GM12878 (cell line): ENCODE data around the gene WDR75. TPM values are rescaled to one million over a fixed set of nuclear protein-coding genes. Genes with fewer than 3 reads are reported as not detected.

Source experiments
- CEBPB ChIP-seq, 2 experiments: fragments of 150-350 bp in 1 of 2; IDR thresholded peaks; 2 replicates each; pipeline ENCODE4 v1.6.1; 2012 to 2014; ENCODE audit warnings: low read depth in 2 of 2, low read length in 2 of 2, borderline replicate concordance in 1 of 2, inconsistent platforms in 1 of 2
- FOXK2 ChIP-seq: fragments of 450-650 bp; IDR thresholded peaks from 2 replicates; pipeline ENCODE4 v1.6.1; 2017; ENCODE audit warnings: mild to moderate bottlenecking, moderate library complexity
- IRF4 ChIP-seq: IDR thresholded peaks from 2 replicates; pipeline ENCODE4 v1.6.1; 2011; ENCODE audit warnings: low read depth, low read length
- KAT2A ChIP-seq: conservative IDR thresholded peaks from 2 replicates; pipeline ENCODE4 v1.6.1; 2011; ENCODE audit warnings: low read depth, low read length; ENCODE audit not compliant: control insufficient read depth
- MEF2B ChIP-seq: fragments of 450-650 bp; IDR thresholded peaks from 2 replicates; pipeline ENCODE4 v1.6.1; 2018; ENCODE audit warnings: mild to moderate bottlenecking, moderate library complexity; ENCODE audit not compliant: partially characterized antibody, poor library complexity, severe bottlenecking
- MTA2 ChIP-seq: fragments of 450-650 bp; IDR thresholded peaks from 2 replicates; pipeline ENCODE4 v1.6.1; 2016; ENCODE audit warnings: low read depth, mild to moderate bottlenecking, moderate library complexity
- MTA3 ChIP-seq: IDR thresholded peaks from 2 replicates; pipeline ENCODE4 v1.6.1; 2012; ENCODE audit warnings: low read length, inconsistent platforms, borderline replicate concordance
- MXI1 ChIP-seq: fragments of 150-350 bp; IDR thresholded peaks from 2 replicates; pipeline ENCODE4 v1.6.1; 2011; ENCODE audit warnings: low read depth, mild to moderate bottlenecking, inconsistent platforms, low read length, improper control_type of control experiment
- NFYA ChIP-seq: IDR thresholded peaks from 2 replicates; pipeline ENCODE4 v1.6.1; 2011; ENCODE audit warnings: low read depth, mild to moderate bottlenecking, low read length, improper control_type of control experiment, borderline replicate concordance
- NR2C1 ChIP-seq: fragments of 450-650 bp; IDR thresholded peaks from 2 replicates; pipeline ENCODE4 v1.6.1; 2017; ENCODE audit warnings: antibody characterized with exemption, mild to moderate bottlenecking, moderate library complexity
- RAD51 ChIP-seq: fragments of 450-650 bp; IDR thresholded peaks from 2 replicates; pipeline ENCODE4 v1.6.1; 2016; ENCODE audit warnings: moderate library complexity, mild to moderate bottlenecking, inconsistent platforms
- RELB ChIP-seq: fragments of 450-650 bp; IDR thresholded peaks from 2 replicates; pipeline ENCODE4 v1.6.1; 2017; ENCODE audit warnings: low read depth, mild to moderate bottlenecking, moderate library complexity
- SP1 ChIP-seq: IDR thresholded peaks from one replicate; pipeline ENCODE4 v1.6.1; 2011; ENCODE audit warnings: low read depth, low read length
- STAT1 ChIP-seq: fragments of 450-650 bp; conservative IDR thresholded peaks from 2 replicates; pipeline ENCODE4 v1.6.1; 2014; ENCODE audit warnings: antibody characterized with exemption, mild to moderate bottlenecking
- TCF12 ChIP-seq: IDR thresholded peaks from 2 replicates; pipeline ENCODE4 v1.6.1; 2011; ENCODE audit warnings: low read depth, mild to moderate bottlenecking, low read length
- TCF3 ChIP-seq: IDR thresholded peaks from 2 replicates; pipeline ENCODE4 v1.6.1; 2012; ENCODE audit warnings: low read depth, mild to moderate bottlenecking, low read length, borderline replicate concordance; ENCODE audit not compliant: insufficient read depth
- ZBTB11 ChIP-seq: fragments of 450-650 bp; formaldehyde crosslinking; IDR thresholded peaks from 2 replicates; pipeline ENCODE4 v1.5.0; 2022; ENCODE audit warnings: mild to moderate bottlenecking, missing genetic modification characterization
- ZBTB40 ChIP-seq: fragments of 450-650 bp; IDR thresholded peaks from 2 replicates; pipeline ENCODE4 v1.6.1; 2016; ENCODE audit warnings: mild to moderate bottlenecking, moderate library complexity, borderline replicate concordance
- ZNF622 ChIP-seq: fragments of 450-650 bp; IDR thresholded peaks from 2 replicates; pipeline ENCODE4 v1.6.1; 2017; ENCODE audit warnings: mild to moderate bottlenecking, inconsistent platforms
- polyA plus RNA-seq, 11 experiments: library from polyadenylated mRNA; depleted of rRNA in 4 of 11; unstranded in 6 of 11; stranded (reverse) in 5 of 11; fragments of >200 nt; fragmentation: Nextera tagmentation in 4 of 11; fragmentation: Illumina TruSeq in 1 of 11; extraction: Ambion mirVana in 4 of 11; extraction: Trizol in 1 of 11; gene quantifications; 1 replicate in 1 of 11; 2 replicates in 10 of 11; pipeline versions ENCODE4 v1.2.1 to v1.2.3, GENCODE V29; 2011 to 2016; ENCODE audit warnings: inconsistent platforms in 2 of 11, missing spikeins in 2 of 11, low read depth in 1 of 11
- total RNA-seq, 4 experiments: library from RNA; depleted of rRNA in 3 of 4; stranded (reverse); fragments of >200 nt in 3 of 4; fragmentation: Illumina TruSeq in 1 of 4; extraction: Trizol in 1 of 4; gene quantifications; 2 replicates each; pipeline versions ENCODE4 v1.2.1 to v1.2.3, GENCODE V29; 2013 to 2021

WDR75 gene
- total and polyA plus RNA-seq, 10 of the 15 experiments (the other 5 are each of a cell fraction or from before 2014, with no cell fraction given) = 53.1 to 98.5 (median 71.5) TPM

GRCh38 chr2:189440947-189441708 is at the start of gene WDR75 (continued):
- TF ChIP-seq ZBTB40 = peak; percentile 81; the same call in 1 of the 2 replicates
- TF ChIP-seq NFYA = no peak
- no peak for TF ChIP-seq MTA3
- TF ChIP-seq FOXK2 = peak; percentile 72
- TF ChIP-seq RAD51 = peak; percentile 99
- TF ChIP-seq IRF4 = no peak
- no peak for TF ChIP-seq STAT1
- no peak for TF ChIP-seq ZBTB11 (CRISPR knock-in tag)
- TF ChIP-seq NR2C1 = peak; percentile 44
- TF ChIP-seq MXI1 = peak; percentile 81
- TF ChIP-seq CEBPB (IDR thresholded peaks at IDR 0.05; ENCODE audit: borderline replicate concordance in 1 of 2, low read depth in 2 of 2, low read length in 2 of 2) = no peak
- peak; percentile 90; the same call in 1 of the 2 replicates for TF ChIP-seq RELB
- TF ChIP-seq MTA2 = 0 out of 2 replicates have a peak, but pooled peaks have one; percentile 8
- no peak for TF ChIP-seq KAT2A
- no peak; the same call in 1 of the 2 replicates for TF ChIP-seq TCF3
- TF ChIP-seq TCF12 = peak; percentile 60; the same call in 1 of the 2 replicates
- no peak for TF ChIP-seq ZNF622
- TF ChIP-seq SP1 = peak; percentile 57
- peak; percentile 34 for TF ChIP-seq MEF2B
